Medulla oblongata (tissue), 1 donor: ENCODE data around the gene DUSP22.
"Not testable (repeated sequence)": the region's sequence is repeated elsewhere in the genome, so short reads cannot be mapped to it uniquely, and the experiment has no call there.

Experiments used
- DNase-seq: peaks from one replicate; pipeline ENCODE4 v3.0.0-alpha.2; 2015; ENCODE audit errors: extremely low spot score

The DUSP22 gene

GRCh38 chr6:279341-280029, 12.8 kb upstream of the DUSP22 start:
- no peak for DNase-seq

- DNase-seq: no peak
These were observed 11.4 kb upstream of the DUSP22 start for GRCh38 chr6:280775-281468.

GRCh38 chr6:281469-282103, 10.7 kb upstream of the DUSP22 start:
- no peak for DNase-seq

GRCh38 chr6:282177-282866, 10.0 kb upstream of the DUSP22 start:
- no peak for DNase-seq

GRCh38 chr6:282867-283416, 9.3 kb upstream of the DUSP22 start:
- DNase-seq: no peak

- no peak for DNase-seq
These were observed 7.8 kb upstream of the DUSP22 start for GRCh38 chr6:284486-284885.

GRCh38 chr6:285030-285771, 7.1 kb upstream of the DUSP22 start:
- no peak for DNase-seq

GRCh38 chr6:285902-286301, 6.4 kb upstream of the DUSP22 start:
- not testable (repeated sequence) for DNase-seq

- no peak for DNase-seq
These were observed 5.4 kb upstream of the DUSP22 start for GRCh38 chr6:286681-287488.

GRCh38 chr6:287489-287860, 4.8 kb upstream of the DUSP22 start:
- DNase-seq: no peak

- no peak for DNase-seq
These were observed 3.4 kb upstream of the DUSP22 start for GRCh38 chr6:288866-289265.

- DNase-seq: no peak
These were observed 2.0 kb upstream of the DUSP22 start for GRCh38 chr6:290111-290922.

GRCh38 chr6:291204-291696, 1.0 kb upstream of the DUSP22 start:
- DNase-seq: no peak

- DNase-seq: peak; percentile 79
These were observed 362 bp downstream of the DUSP22 start for GRCh38 chr6:292506-293192.

- peak; percentile 76 for DNase-seq
These were observed 1.2 kb downstream of the DUSP22 start for GRCh38 chr6:293193-294174.

GRCh38 chr6:294656-295565, 2.6 kb downstream of the DUSP22 start:
- DNase-seq: no peak
